Skeletal muscle tissue (tissue), 4 donors: ENCODE measurements around the gene PON2. TPM values are rescaled to one million over a fixed set of nuclear protein-coding genes. Genes with fewer than 3 reads are reported as not detected.

ENCODE experiments used
- H3K27ac ChIP-seq: one replicate; pipeline ENCODE4 v1.7.0; 2013; ENCODE audit warnings: mild to moderate bottlenecking, low read depth, low read length, inconsistent platforms
- H3K27me3 ChIP-seq, 3 donors: one replicate each; pipeline ENCODE4 v1.7.0; 2013; ENCODE audit warnings: low read length in 3 of 3; ENCODE audit not compliant: control insufficient read depth in 3 of 3, insufficient read depth in 3 of 3
- H3K36me3 ChIP-seq, 3 donors: one replicate each; pipeline ENCODE4 v1.7.0; 2013; ENCODE audit warnings: low read length in 3 of 3; ENCODE audit not compliant: control insufficient read depth in 3 of 3, insufficient read depth in 3 of 3
- H3K4me1 ChIP-seq, 3 donors: one replicate each; pipeline ENCODE4 v1.7.0; 2013; ENCODE audit warnings: low read length in 3 of 3, mild to moderate bottlenecking in 3 of 3; ENCODE audit not compliant: control insufficient read depth in 3 of 3, insufficient read depth in 3 of 3
- H3K4me3 ChIP-seq, 3 donors: one replicate each; pipeline ENCODE4 v1.7.0; 2013; ENCODE audit warnings: low read length in 3 of 3
- H3K9ac ChIP-seq, 3 donors: one replicate each; pipeline ENCODE4 v1.7.0; 2013; ENCODE audit warnings: low read length in 3 of 3, mild to moderate bottlenecking in 3 of 3, moderate library complexity in 2 of 3, low read depth in 1 of 3
- H3K9me3 ChIP-seq, 3 donors: one replicate each; pipeline ENCODE4 v1.7.0; 2013; ENCODE audit warnings: low read length in 3 of 3; ENCODE audit not compliant: control insufficient read depth in 3 of 3
- total RNA-seq: library from RNA; depleted of rRNA; stranded (reverse); fragments of >200 nt; gene quantifications from one replicate; pipeline ENCODE4 v1.2.3, GENCODE V29; 2014
- donor health status: Osteomylitis.

PON2 gene
- total RNA-seq, 1 donor from 2014 or later, result 53.8 TPM

DNA sequence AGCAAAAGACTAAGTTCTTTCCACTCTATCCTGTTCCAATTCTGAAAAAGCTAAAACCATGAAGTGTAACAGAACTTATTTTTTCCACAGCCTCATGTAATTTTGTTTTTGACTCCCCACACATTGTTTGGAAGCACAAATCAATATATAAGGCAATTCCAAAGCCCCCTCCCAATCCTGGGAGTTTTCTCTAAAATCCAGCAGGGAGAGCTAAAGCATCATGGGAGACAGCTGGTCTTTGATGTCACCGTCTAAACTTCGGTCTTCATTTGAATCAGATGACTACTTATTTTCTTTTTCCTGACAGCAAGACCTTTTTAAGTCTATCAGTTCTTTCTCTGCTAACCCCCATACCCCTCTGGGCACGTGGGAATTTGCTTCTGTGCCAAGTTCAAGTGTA, 77.2 kb downstream of the PON2 start:
- no peaks in the 10 kb centered on the region for H3K36me3 ChIP-seq
- H3K27ac ChIP-seq, result no peak overlapping the region
- H3K4me1 ChIP-seq, result no peaks in the 10 kb centered on the region
- no peak overlapping the region for H3K4me3 ChIP-seq
- H3K9me3 ChIP-seq, result peaks cover 2 to 15% (median 3%) of the 10 kb centered on the region in 3 donors
- H3K27me3 ChIP-seq, result no peaks in the 10 kb centered on the region
- no peak overlapping the region for H3K9ac ChIP-seq

Other genes with a start within 250 kb of the PON2 start
- gene PON1, start 110.5 kb downstream of the PON2 start, total RNA-seq, result not detected
- gene PON3, start 38.7 kb downstream of the PON2 start, total RNA-seq, result 5.2 TPM
- gene ASB4, start 50.9 kb upstream of the PON2 start, total RNA-seq, result 24.0 TPM
- gene PDK4, start 161.5 kb upstream of the PON2 start, total RNA-seq, result 13.0 TPM